CD8-positive, alpha-beta memory T cell (primary cell): ENCODE results near the gene FOXP3. TPM values are rescaled to one million over a fixed set of nuclear protein-coding genes. Genes with fewer than 3 reads are reported as not detected.

ENCODE experiments used
- CTCF ChIA-PET: fragments of 350-600 bp; sonication (Branson Sonifier 250); formaldehyde crosslinking; loops from one replicate; lab custom pipeline; 2021; ENCODE audit warnings: antibody characterized with exemption; lab: Charles Lee
- POLR2A ChIA-PET: fragments of 350-600 bp; sonication (Branson Sonifier 250); formaldehyde crosslinking; loops from one replicate; lab custom pipeline; 2021; ENCODE audit warnings: antibody characterized with exemption; lab: Charles Lee
- DNase-seq, 5 donors: peaks; one replicate each; pipeline versions ENCODE4 v3.0.0 to v3.0.0-alpha.2; 2020 to 2022; ENCODE audit warnings: mixed read lengths in 1 of 5
- H3K27ac ChIP-seq: one replicate; pipeline ENCODE4 v1.7.0; 2013; ENCODE audit warnings: low read depth, mild to moderate bottlenecking, low read length, moderate library complexity
- H3K27me3 ChIP-seq: 2 replicates; pipeline ENCODE4 v1.7.0; 2013; ENCODE audit warnings: low read length, mild to moderate bottlenecking; ENCODE audit not compliant: insufficient read depth, poor library complexity, severe bottlenecking
- H3K36me3 ChIP-seq: 2 replicates; pipeline ENCODE4 v1.7.0; 2013; ENCODE audit warnings: mild to moderate bottlenecking, low read length, moderate library complexity; ENCODE audit not compliant: insufficient read depth
- H3K4me1 ChIP-seq: 2 replicates; pipeline ENCODE4 v1.7.0; 2013; ENCODE audit warnings: mild to moderate bottlenecking, low read length, moderate library complexity; ENCODE audit not compliant: insufficient read depth
- H3K4me3 ChIP-seq: 2 replicates; pipeline ENCODE4 v1.7.0; 2013; ENCODE audit warnings: mild to moderate bottlenecking, low read length
- H3K9me3 ChIP-seq: 2 replicates; pipeline ENCODE4 v1.7.0; 2013; ENCODE audit warnings: mild to moderate bottlenecking, low read length
- H3K27ac Mint-ChIP-seq, 8 donors: one replicate each; pipeline ENCODE4 v1.8.0; 2020 to 2021; ENCODE audit warnings: mixed read lengths in 8 of 8, mild to moderate bottlenecking in 6 of 8, inconsistent platforms in 3 of 8, moderate library complexity in 3 of 8
- H3K27me3 Mint-ChIP-seq, 2 donors: one replicate each; pipeline ENCODE4 v1.8.0; 2020 to 2021; ENCODE audit warnings: mixed read lengths in 2 of 2, mild to moderate bottlenecking in 1 of 2, moderate library complexity in 1 of 2
- H3K36me3 Mint-ChIP-seq, 3 donors: one replicate each; pipeline ENCODE4 v1.8.0; 2020 to 2021; ENCODE audit warnings: mixed read lengths in 3 of 3, inconsistent platforms in 1 of 3, mild to moderate bottlenecking in 1 of 3
- H3K4me1 Mint-ChIP-seq, 3 donors: one replicate each; pipeline ENCODE4 v1.8.0; 2020 to 2021; ENCODE audit warnings: mixed read lengths in 3 of 3, inconsistent platforms in 1 of 3, mild to moderate bottlenecking in 1 of 3
- H3K4me3 Mint-ChIP-seq, 7 donors: one replicate each; pipeline ENCODE4 v1.8.0; 2020 to 2021; ENCODE audit warnings: mixed read lengths in 7 of 7, mild to moderate bottlenecking in 6 of 7, moderate library complexity in 4 of 7, inconsistent platforms in 2 of 7
- H3K9me3 Mint-ChIP-seq, 5 donors: one replicate each; pipeline ENCODE4 v1.8.0; 2020 to 2022; ENCODE audit warnings: mixed read lengths in 5 of 5, mild to moderate bottlenecking in 3 of 5, moderate library complexity in 2 of 5, inconsistent platforms in 1 of 5
- polyA plus RNA-seq: library from polyadenylated mRNA; unstranded; fragments of 300-500 nt; fragmentation: Illumina TruSeq; gene quantifications from one replicate; pipeline ENCODE4 v1.2.3, GENCODE V29; 2021
- total RNA-seq, 2 experiments: library from RNA; stranded (reverse); gene quantifications; one replicate each; pipeline ENCODE4 v1.2.3, GENCODE V29; 2021

FOXP3 gene
- total and polyA plus RNA-seq, 3 experiments from 2014 or later: 1.6 to 11.2 (median 10.5) TPM

DNA sequence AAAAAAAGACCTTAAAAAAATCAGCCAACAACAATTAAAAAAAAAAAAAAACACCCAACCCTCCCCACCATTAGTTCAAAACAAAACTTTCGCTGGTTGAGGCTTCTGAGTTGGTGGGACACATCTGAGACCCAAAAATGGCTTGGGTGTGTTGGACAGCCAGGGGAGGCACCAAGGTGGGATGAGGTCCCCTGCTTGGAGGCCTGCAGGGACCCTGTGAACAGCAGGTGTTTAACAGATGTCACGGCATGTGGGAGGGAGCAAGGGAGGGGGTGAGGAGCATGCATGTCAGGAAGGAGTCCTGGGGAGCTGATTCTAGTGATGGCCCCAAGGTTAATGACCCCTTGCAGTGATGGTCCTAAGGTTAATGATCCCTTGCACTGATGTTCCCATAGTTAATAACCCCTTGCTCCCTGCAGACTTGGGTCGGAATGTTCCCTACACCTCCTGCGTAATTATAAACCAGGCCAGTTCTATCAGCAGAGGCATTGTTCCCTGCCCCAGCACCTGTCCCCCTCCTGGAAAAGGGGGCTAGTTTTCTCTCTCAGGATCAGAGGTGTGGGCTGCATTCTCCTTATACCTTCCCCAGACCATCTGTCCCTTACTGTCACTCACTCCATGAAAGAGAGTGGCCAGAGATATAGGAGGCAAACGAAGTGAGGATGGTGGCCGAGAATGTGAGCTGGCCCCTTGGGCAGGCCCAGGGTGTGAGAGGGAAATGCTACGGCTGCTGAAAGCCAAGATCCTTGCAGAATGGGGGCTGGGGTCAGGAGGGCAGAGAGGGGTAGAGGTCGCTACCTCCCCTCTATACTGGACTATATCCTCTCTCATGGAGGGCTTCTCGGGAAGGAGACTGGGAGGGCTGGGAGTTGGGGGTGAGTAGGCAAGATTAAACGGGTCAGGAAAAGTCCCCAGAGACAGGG is 2.3 kb upstream of the FOXP3 start:
- Mint-ChIP-seq H3K4me1 (peaks cover 28 to 56% (median 38%) of the 10 kb centered on the region in 3 donors), H3K27me3 (peaks cover 0 to 3% of the 10 kb centered on the region in 2 donors), H3K4me3 (no peak overlapping the region), H3K27ac (peak overlapping the region in 3 of 8 donors; percentile 31 to 100 (median 52)), H3K9me3 (no peaks in the 10 kb centered on the region), H3K36me3 (peaks cover 0 to 6% (median 0%) of the 10 kb centered on the region in 3 donors)
- Histone ChIP-seq H3K4me1 (peaks cover 19% of the 10 kb centered on the region), H3K27me3 (no peaks in the 10 kb centered on the region), H3K36me3 (no peaks in the 10 kb centered on the region), H3K9me3 (no peaks in the 10 kb centered on the region), H3K27ac (no peak overlapping the region), H3K4me3 (no peak overlapping the region)
- ChIA-PET POLR2A (no interaction called here), CTCF (no interaction called here)
- no peak for DNase-seq

GRCh38 chrX:49263631-49264030 is 879 bp downstream of the FOXP3 start:
- ChIA-PET POLR2A (no interaction called here), CTCF (interaction anchor here (0.9 kb wide), 1 partner anchor 13 kb away, joined by 3 read pairs; no protein-coding TSS in a partner anchor)
- peak overlapping the region in 3 of 7 donors; percentile 13 to 61 (median 18) for H3K4me3 Mint-ChIP-seq
- H3K27me3 Mint-ChIP-seq: peaks cover 0 to 2% of the 10 kb centered on the region in 2 donors
- H3K27ac ChIP-seq: no peak overlapping the region
- H3K27me3 ChIP-seq: no peaks in the 10 kb centered on the region
- H3K4me1 ChIP-seq: peaks cover 10% of the 10 kb centered on the region
- no peak overlapping the region for H3K4me3 ChIP-seq
- H3K36me3 Mint-ChIP-seq: no peaks in the 10 kb centered on the region
- no peaks in the 10 kb centered on the region for H3K9me3 ChIP-seq
- no peak overlapping the region for H3K27ac Mint-ChIP-seq
- H3K36me3 ChIP-seq: no peaks in the 10 kb centered on the region
- no peaks in the 10 kb centered on the region for H3K9me3 Mint-ChIP-seq
- peaks cover 21 to 53% (median 30%) of the 10 kb centered on the region in 3 donors for H3K4me1 Mint-ChIP-seq
- no peak for DNase-seq

DNA sequence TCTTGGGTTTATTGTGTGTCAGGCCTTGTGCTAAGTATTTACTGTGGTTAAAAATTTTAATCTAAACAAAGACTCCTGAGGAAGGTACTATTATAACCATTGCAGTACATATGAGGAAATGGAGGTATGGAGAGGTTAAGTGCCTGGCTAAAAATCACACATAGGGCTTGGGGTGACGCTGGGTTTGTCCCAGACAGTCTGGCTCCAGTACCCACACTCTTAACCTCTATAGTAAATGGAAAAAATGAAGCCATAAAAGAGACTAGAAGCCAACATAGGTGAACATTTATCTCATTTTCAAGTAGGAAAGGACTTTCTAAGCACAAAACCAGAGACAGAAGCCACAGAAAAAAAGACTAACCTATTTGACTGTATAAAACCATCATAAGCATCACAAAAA is 1.9 kb downstream of the FOXP3 start:
- Histone ChIP-seq H3K4me1 (peaks cover 16% of the 10 kb centered on the region), H3K9me3 (no peaks in the 10 kb centered on the region), H3K4me3 (no peak overlapping the region), H3K27ac (no peak overlapping the region), H3K27me3 (no peaks in the 10 kb centered on the region), H3K36me3 (no peaks in the 10 kb centered on the region)
- H3K9me3 Mint-ChIP-seq: no peaks in the 10 kb centered on the region
- peaks cover 0 to 2% of the 10 kb centered on the region in 2 donors for H3K27me3 Mint-ChIP-seq
- ChIA-PET POLR2A (no interaction called here), CTCF (interaction anchor here (0.6 kb wide), 1 partner anchor 474 kb away, joined by 3 read pairs; no protein-coding TSS in a partner anchor)
- H3K27ac Mint-ChIP-seq: peak overlapping the region in 2 of 8 donors; percentile 7 to 52
- peaks cover 22 to 55% (median 30%) of the 10 kb centered on the region in 3 donors for H3K4me1 Mint-ChIP-seq
- no peak for DNase-seq
- H3K4me3 Mint-ChIP-seq: peak overlapping the region in 1 of 7 donors; percentile 48
- H3K36me3 Mint-ChIP-seq: no peaks in the 10 kb centered on the region

- peak overlapping the region in 1 of 8 donors; percentile 55 for H3K27ac Mint-ChIP-seq
- Histone ChIP-seq H3K9me3 (no peaks in the 10 kb centered on the region), H3K27ac (no peak overlapping the region), H3K27me3 (no peaks in the 10 kb centered on the region), H3K36me3 (no peaks in the 10 kb centered on the region), H3K4me3 (no peak overlapping the region), H3K4me1 (peaks cover 26% of the 10 kb centered on the region)
- POLR2A ChIA-PET: no interaction called here
- H3K27me3 Mint-ChIP-seq: peaks cover 0 to 1% of the 10 kb centered on the region in 2 donors
- peaks cover 25 to 63% (median 32%) of the 10 kb centered on the region in 3 donors for H3K4me1 Mint-ChIP-seq
- no peak for DNase-seq
- CTCF ChIA-PET: no interaction called here
- H3K36me3 Mint-ChIP-seq: no peaks in the 10 kb centered on the region
- H3K4me3 Mint-ChIP-seq: no peak overlapping the region
- H3K9me3 Mint-ChIP-seq: no peaks in the 10 kb centered on the region
Observed at GRCh38 chrX:49260221-49260985, 4.1 kb downstream of the FOXP3 start.

- Histone ChIP-seq H3K9me3 (no peaks in the 10 kb centered on the region), H3K27me3 (no peaks in the 10 kb centered on the region), H3K36me3 (no peaks in the 10 kb centered on the region), H3K4me3 (no peak overlapping the region), H3K4me1 (peaks cover 26% of the 10 kb centered on the region), H3K27ac (no peak overlapping the region)
- no peak for DNase-seq
- peaks cover 0 to 1% of the 10 kb centered on the region in 2 donors for H3K27me3 Mint-ChIP-seq
- H3K4me3 Mint-ChIP-seq: peak overlapping the region in 2 of 7 donors; percentile 14 to 21
- ChIA-PET POLR2A (interaction anchor here (1.1 to 1.5 kb wide), 2 partner anchors 10 to 14 kb away, joined by 4 to 5 read pairs; partner anchors contain the start of gene PPP1R3F), CTCF (interaction anchor here (1.3 to 2.3 kb wide), 2 partner anchors 10 to 92 kb away, joined by 3 to 10 read pairs; no protein-coding TSS in a partner anchor)
- no peaks in the 10 kb centered on the region for H3K9me3 Mint-ChIP-seq
- H3K4me1 Mint-ChIP-seq: peaks cover 17 to 48% (median 18%) of the 10 kb centered on the region in 3 donors
- peak overlapping the region in 3 of 8 donors; percentile 24 to 39 (median 35) for H3K27ac Mint-ChIP-seq
- H3K36me3 Mint-ChIP-seq: no peaks in the 10 kb centered on the region
Observed at GRCh38 chrX:49258749-49259124, 5.8 kb downstream of the FOXP3 start.

- Mint-ChIP-seq H3K27ac (peak overlapping the region in 7 of 8 donors; percentile 23 to 86 (median 64)), H3K27me3 (peaks cover 0 to 1% of the 10 kb centered on the region in 2 donors), H3K9me3 (no peaks in the 10 kb centered on the region), H3K4me3 (peak overlapping the region in 6 of 7 donors; percentile 10 to 54 (median 32)), H3K36me3 (no peaks in the 10 kb centered on the region), H3K4me1 (peaks cover 16 to 46% (median 18%) of the 10 kb centered on the region in 3 donors)
- peaks cover 26% of the 10 kb centered on the region for H3K4me1 ChIP-seq
- H3K27ac ChIP-seq: no peak overlapping the region
- H3K9me3 ChIP-seq: no peaks in the 10 kb centered on the region
- CTCF ChIA-PET: interaction anchor here (2.3 kb wide), 1 partner anchor 11 kb away, joined by 10 read pairs; no protein-coding TSS in a partner anchor
- no peaks in the 10 kb centered on the region for H3K36me3 ChIP-seq
- POLR2A ChIA-PET: interaction anchor here (1.1 to 1.5 kb wide), 2 partner anchors 11 to 15 kb away, joined by 4 to 5 read pairs; partner anchors contain the start of gene PPP1R3F
- no peaks in the 10 kb centered on the region for H3K27me3 ChIP-seq
- no peak for DNase-seq
- no peak overlapping the region for H3K4me3 ChIP-seq
Observed at GRCh38 chrX:49257846-49258748, 6.4 kb downstream of the FOXP3 start.
